ENCODE measurements around the gene ITGA2. TPM values are rescaled to one million over a fixed set of nuclear protein-coding genes. Genes with fewer than 3 reads are reported as not detected.

The ITGA2 gene
- polyA plus RNA-seq, 2 donors = 3.7 to 6.4 TPM

- WGBS, 2 donors = 20 to 44% methylated on average over 4 of the region's 4 CpGs
- Histone ChIP-seq H3K4me1 (ENCODE audit: control insufficient read depth in 2 of 2, insufficient read depth in 2 of 2, low read length in 1 of 2) (peaks cover 3 to 10% of the 10 kb centered on the region in 2 donors), H3K36me3 (ENCODE audit: control insufficient read depth in 2 of 2, insufficient read depth in 2 of 2, low read length in 1 of 2) (no peaks in the 10 kb centered on the region), H3K4me3 (ENCODE audit: low read depth in 1 of 2, low read length in 2 of 2) (no peak overlapping the region), H3K27ac (ENCODE audit: low read depth in 2 of 2, low read length in 1 of 2) (peak overlapping the region; percentile 5 to 85), H3K27me3 (ENCODE audit: control insufficient read depth in 1 of 2, insufficient read depth in 2 of 2, low read length in 2 of 2) (no peaks in the 10 kb centered on the region), H3K9me3 (ENCODE audit: control insufficient read depth in 2 of 2, insufficient read depth in 1 of 2, low read depth in 1 of 2, low read length in 1 of 2) (no peaks in the 10 kb centered on the region)
Observed at GRCh38 chr5:53027913-53028312, 38.8 kb downstream of the ITGA2 start.

GRCh38 chr5:53029608-53030007 lies 40.5 kb downstream of the ITGA2 start:
- no peaks in the 10 kb centered on the region for H3K36me3 ChIP-seq (ENCODE audit: control insufficient read depth in 2 of 2, insufficient read depth in 2 of 2, low read length in 1 of 2)
- H3K4me3 ChIP-seq (ENCODE audit: low read depth in 1 of 2, low read length in 2 of 2) = no peak overlapping the region
- H3K27ac ChIP-seq (ENCODE audit: low read depth in 2 of 2, low read length in 1 of 2) = peak overlapping the region; percentile 68 to 81
- H3K4me1 ChIP-seq (ENCODE audit: control insufficient read depth in 2 of 2, insufficient read depth in 2 of 2, low read length in 1 of 2) = peaks cover 3 to 10% of the 10 kb centered on the region in 2 donors
- 79 to 81% methylated on average over 1 of the region's 1 CpG for WGBS, 2 donors
- no peaks in the 10 kb centered on the region for H3K27me3 ChIP-seq (ENCODE audit: control insufficient read depth in 1 of 2, insufficient read depth in 2 of 2, low read length in 2 of 2)
- H3K9me3 ChIP-seq (ENCODE audit: control insufficient read depth in 2 of 2, insufficient read depth in 1 of 2, low read depth in 1 of 2, low read length in 1 of 2) = no peaks in the 10 kb centered on the region

GRCh38 chr5:53030893-53031292 lies 41.7 kb downstream of the ITGA2 start:
- Histone ChIP-seq H3K4me3 (ENCODE audit: low read depth in 1 of 2, low read length in 2 of 2) (no peak overlapping the region), H3K27me3 (ENCODE audit: control insufficient read depth in 1 of 2, insufficient read depth in 2 of 2, low read length in 2 of 2) (no peaks in the 10 kb centered on the region), H3K4me1 (ENCODE audit: control insufficient read depth in 2 of 2, insufficient read depth in 2 of 2, low read length in 1 of 2) (peaks cover 3 to 10% of the 10 kb centered on the region in 2 donors), H3K9me3 (ENCODE audit: control insufficient read depth in 2 of 2, insufficient read depth in 1 of 2, low read depth in 1 of 2, low read length in 1 of 2) (no peaks in the 10 kb centered on the region), H3K36me3 (ENCODE audit: control insufficient read depth in 2 of 2, insufficient read depth in 2 of 2, low read length in 1 of 2) (no peaks in the 10 kb centered on the region), H3K27ac (ENCODE audit: low read depth in 2 of 2, low read length in 1 of 2) (peak overlapping the region; percentile 68 to 87)
- 40 to 43% methylated on average over 2 of the region's 2 CpGs for WGBS, 2 donors

- H3K9me3 ChIP-seq (ENCODE audit: control insufficient read depth in 2 of 2, insufficient read depth in 1 of 2, low read depth in 1 of 2, low read length in 1 of 2) = no peaks in the 10 kb centered on the region
- peak overlapping the region; percentile 57 to 80 for H3K27ac ChIP-seq (ENCODE audit: low read depth in 2 of 2, low read length in 1 of 2)
- WGBS, 2 donors = 50 to 54% methylated on average over 4 of the region's 4 CpGs
- H3K36me3 ChIP-seq (ENCODE audit: control insufficient read depth in 2 of 2, insufficient read depth in 2 of 2, low read length in 1 of 2) = no peaks in the 10 kb centered on the region
- no peak overlapping the region for H3K4me3 ChIP-seq (ENCODE audit: low read depth in 1 of 2, low read length in 2 of 2)
- no peaks in the 10 kb centered on the region for H3K27me3 ChIP-seq (ENCODE audit: control insufficient read depth in 1 of 2, insufficient read depth in 2 of 2, low read length in 2 of 2)
- H3K4me1 ChIP-seq (ENCODE audit: control insufficient read depth in 2 of 2, insufficient read depth in 2 of 2, low read length in 1 of 2) = peaks cover 3 to 10% of the 10 kb centered on the region in 2 donors
Observed at GRCh38 chr5:53031695-53032096, 42.5 kb downstream of the ITGA2 start.

GRCh38 chr5:53032188-53032587 lies 43.0 kb downstream of the ITGA2 start:
- H3K4me1 ChIP-seq (ENCODE audit: control insufficient read depth in 2 of 2, insufficient read depth in 2 of 2, low read length in 1 of 2) = peaks cover 3 to 10% of the 10 kb centered on the region in 2 donors
- no peaks in the 10 kb centered on the region for H3K36me3 ChIP-seq (ENCODE audit: control insufficient read depth in 2 of 2, insufficient read depth in 2 of 2, low read length in 1 of 2)
- H3K4me3 ChIP-seq (ENCODE audit: low read depth in 1 of 2, low read length in 2 of 2) = no peak overlapping the region
- no peaks in the 10 kb centered on the region for H3K27me3 ChIP-seq (ENCODE audit: control insufficient read depth in 1 of 2, insufficient read depth in 2 of 2, low read length in 2 of 2)
- no peaks in the 10 kb centered on the region for H3K9me3 ChIP-seq (ENCODE audit: control insufficient read depth in 2 of 2, insufficient read depth in 1 of 2, low read depth in 1 of 2, low read length in 1 of 2)
- WGBS, 2 donors = 32 to 42% methylated on average over 2 of the region's 2 CpGs
- no peak overlapping the region for H3K27ac ChIP-seq (ENCODE audit: low read depth in 2 of 2, low read length in 1 of 2)

GRCh38 chr5:53034832-53035231 lies 45.7 kb downstream of the ITGA2 start:
- Histone ChIP-seq H3K27ac (ENCODE audit: low read depth in 2 of 2, low read length in 1 of 2) (no peak overlapping the region), H3K9me3 (ENCODE audit: control insufficient read depth in 2 of 2, insufficient read depth in 1 of 2, low read depth in 1 of 2, low read length in 1 of 2) (no peaks in the 10 kb centered on the region), H3K4me1 (ENCODE audit: control insufficient read depth in 2 of 2, insufficient read depth in 2 of 2, low read length in 1 of 2) (peaks cover 0 to 13% of the 10 kb centered on the region in 2 donors), H3K4me3 (ENCODE audit: low read depth in 1 of 2, low read length in 2 of 2) (no peak overlapping the region), H3K27me3 (ENCODE audit: control insufficient read depth in 1 of 2, insufficient read depth in 2 of 2, low read length in 2 of 2) (no peaks in the 10 kb centered on the region), H3K36me3 (ENCODE audit: control insufficient read depth in 2 of 2, insufficient read depth in 2 of 2, low read length in 1 of 2) (no peaks in the 10 kb centered on the region)

GRCh38 chr5:53035868-53036381 lies 46.8 kb downstream of the ITGA2 start:
- peak overlapping the region; percentile 64 to 85 for H3K27ac ChIP-seq (ENCODE audit: low read depth in 2 of 2, low read length in 1 of 2)
- WGBS, 2 donors = 51 to 57% methylated on average over 2 of the region's 2 CpGs
- H3K9me3 ChIP-seq (ENCODE audit: control insufficient read depth in 2 of 2, insufficient read depth in 1 of 2, low read depth in 1 of 2, low read length in 1 of 2) = no peaks in the 10 kb centered on the region
- peaks cover 0 to 6% of the 10 kb centered on the region in 2 donors for H3K4me1 ChIP-seq (ENCODE audit: control insufficient read depth in 2 of 2, insufficient read depth in 2 of 2, low read length in 1 of 2)
- H3K27me3 ChIP-seq (ENCODE audit: control insufficient read depth in 1 of 2, insufficient read depth in 2 of 2, low read length in 2 of 2) = no peaks in the 10 kb centered on the region
- H3K36me3 ChIP-seq (ENCODE audit: control insufficient read depth in 2 of 2, insufficient read depth in 2 of 2, low read length in 1 of 2) = no peaks in the 10 kb centered on the region
- no peak overlapping the region for H3K4me3 ChIP-seq (ENCODE audit: low read depth in 1 of 2, low read length in 2 of 2)

GRCh38 chr5:53037141-53037859 lies 48.1 kb downstream of the ITGA2 start:
- Histone ChIP-seq H3K4me1 (ENCODE audit: control insufficient read depth in 2 of 2, insufficient read depth in 2 of 2, low read length in 1 of 2) (peaks cover 0 to 5% of the 10 kb centered on the region in 2 donors), H3K4me3 (ENCODE audit: low read depth in 1 of 2, low read length in 2 of 2) (no peak overlapping the region), H3K36me3 (ENCODE audit: control insufficient read depth in 2 of 2, insufficient read depth in 2 of 2, low read length in 1 of 2) (no peaks in the 10 kb centered on the region), H3K27me3 (ENCODE audit: control insufficient read depth in 1 of 2, insufficient read depth in 2 of 2, low read length in 2 of 2) (no peaks in the 10 kb centered on the region), H3K27ac (ENCODE audit: low read depth in 2 of 2, low read length in 1 of 2) (peak overlapping the region in 1 of 2 donors; percentile 85), H3K9me3 (ENCODE audit: control insufficient read depth in 2 of 2, insufficient read depth in 1 of 2, low read depth in 1 of 2, low read length in 1 of 2) (no peaks in the 10 kb centered on the region)
- 32 to 42% methylated on average over 3 of the region's 3 CpGs for WGBS, 2 donors

GRCh38 chr5:53038196-53038847 lies 49.2 kb downstream of the ITGA2 start:
- no peak overlapping the region for H3K4me3 ChIP-seq (ENCODE audit: low read depth in 1 of 2, low read length in 2 of 2)
- H3K9me3 ChIP-seq (ENCODE audit: control insufficient read depth in 2 of 2, insufficient read depth in 1 of 2, low read depth in 1 of 2, low read length in 1 of 2) = no peaks in the 10 kb centered on the region
- WGBS, 2 donors = 44 to 57% methylated on average over 5 of the region's 5 CpGs
- no peaks in the 10 kb centered on the region for H3K36me3 ChIP-seq (ENCODE audit: control insufficient read depth in 2 of 2, insufficient read depth in 2 of 2, low read length in 1 of 2)
- H3K4me1 ChIP-seq (ENCODE audit: control insufficient read depth in 2 of 2, insufficient read depth in 2 of 2, low read length in 1 of 2) = peaks cover 0 to 5% of the 10 kb centered on the region in 2 donors
- H3K27me3 ChIP-seq (ENCODE audit: control insufficient read depth in 1 of 2, insufficient read depth in 2 of 2, low read length in 2 of 2) = no peaks in the 10 kb centered on the region
- peak overlapping the region; percentile 75 to 88 for H3K27ac ChIP-seq (ENCODE audit: low read depth in 2 of 2, low read length in 1 of 2)
